ENCODE results near the gene RBM18.

GRCh38 chr9:122188369-122188768 is 76.3 kb downstream of the RBM18 start:
- TF ChIP-seq CTCF (conservative IDR thresholded peaks at IDR 0.05; ENCODE audit: low read depth in 2 of 2) (no peak), EZH2 (IDR thresholded peaks at IDR 0.05; ENCODE audit: low read depth, unreplicated experiment) (no peak), POLR2AphosphoS5 (IDR thresholded peaks at IDR 0.05; ENCODE audit: low read depth) (no peak), ETS1 (IDR thresholded peaks at IDR 0.05) (no peak), EZH2phosphoT487 (IDR thresholded peaks at IDR 0.05; ENCODE audit: unreplicated experiment) (no peak), CREB1 (CRISPR knock-in tag; IDR thresholded peaks at IDR 0.05; ENCODE audit: low read depth) (no peak), REST (IDR thresholded peaks at IDR 0.05; ENCODE audit: unreplicated experiment) (no peak), JUNB (IDR thresholded peaks at IDR 0.05; ENCODE audit: unreplicated experiment) (no peak)

All from GM23338 (cell line).